Posterior vena cava (tissue), 2 donors: Measurements from ENCODE around the gene LATS2. TPM values are rescaled to one million over a fixed set of nuclear protein-coding genes. Genes with fewer than 3 reads are reported as not detected.
"Not testable (repeated sequence)": the region's sequence is repeated elsewhere in the genome, so short reads cannot be mapped to it uniquely, and the experiment has no call there.

Experiments
- DNase-seq: peaks from one replicate; pipeline ENCODE4 v3.0.0-alpha.2; 2020; ENCODE audit warnings: low spot score
- intact Hi-C, 2 donors: fragments of 100-400 bp; cut with DNase I; formaldehyde crosslinking; loops; one replicate each; pipeline versions ENCODE4 v1.14.1 to v1.14.2; 2022 to 2023
- total RNA-seq, 2 donors: library from RNA; stranded (reverse); fragmentation: NEBNext Ultra II Directional; extraction: Animal tissue kit (Norgen Biotek cat#: 25700); gene quantifications; one replicate each; pipeline ENCODE4 v1.2.1, GENCODE V29; 2021
- donor health status: DM: yes; HTN: yes; CAD: no.
- donor health status: DM: yes; HTN: yes; CAD: no.

LATS2 gene
- total RNA-seq, 2 donors from 2014 or later, result 37.2 to 41.8 TPM

GRCh38 chr13:21051675-21052074, 9.7 kb downstream of the LATS2 start:
- no peak for DNase-seq
- intact Hi-C loops, result loop anchor here in 1 of 2 donors (5.0 kb wide), 1 partner anchor 574 kb away; no protein-coding TSS in a partner anchor

DNA sequence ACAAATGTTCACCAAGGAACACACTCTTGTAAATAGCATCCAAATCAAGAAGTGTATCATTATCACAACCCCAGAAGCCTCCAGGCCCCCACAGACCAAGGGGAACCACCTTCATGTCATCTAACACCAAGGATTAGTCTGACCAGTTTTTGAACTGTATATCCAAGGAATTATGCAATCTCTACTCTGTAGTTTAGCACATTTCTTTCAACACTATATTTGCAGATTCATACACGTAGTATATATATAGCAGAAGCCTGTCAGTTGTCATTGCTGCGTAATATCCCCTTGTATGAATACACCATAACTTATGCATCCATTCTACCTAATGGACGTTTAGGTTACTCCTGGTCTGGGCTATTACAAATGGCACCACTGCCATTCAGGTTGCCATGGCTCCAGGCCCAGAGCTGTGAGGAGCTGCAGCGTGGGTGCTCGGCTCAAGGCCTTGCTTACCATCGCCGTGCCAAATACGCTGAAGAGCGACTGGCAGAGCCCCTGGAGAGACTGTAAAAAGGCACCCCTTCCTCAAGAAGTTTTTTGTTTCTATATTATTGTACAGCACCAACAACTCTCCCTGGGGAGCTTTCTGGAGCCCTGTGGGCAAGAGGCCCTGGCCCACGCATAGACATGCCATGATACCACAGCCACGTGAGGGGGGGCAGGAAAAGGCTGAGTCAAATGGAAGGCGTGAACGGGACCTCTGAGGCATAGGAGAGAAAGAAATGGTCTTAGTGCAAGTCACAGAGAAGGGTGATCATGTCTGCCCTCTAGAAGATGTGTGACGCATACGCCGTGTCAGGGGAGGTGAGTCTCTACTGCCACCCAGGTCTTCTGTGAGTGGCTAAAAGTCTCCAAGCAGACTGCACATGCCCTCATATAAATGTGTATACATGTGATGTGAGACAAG, 10.8 kb downstream of the LATS2 start:
- intact Hi-C loops, result loop anchor here in 1 of 2 donors (5.0 kb wide), 1 partner anchor 573 kb away; no protein-coding TSS in a partner anchor
- no peak for DNase-seq

- DNase-seq, result not testable (repeated sequence)
- intact Hi-C loops, result loop anchor here (5.0 to 10.0 kb wide), 2 partner anchors 85 to 572 kb away; no protein-coding TSS in a partner anchor
These were observed 11.7 kb downstream of the LATS2 start for GRCh38 chr13:21049731-21050130.

DNA sequence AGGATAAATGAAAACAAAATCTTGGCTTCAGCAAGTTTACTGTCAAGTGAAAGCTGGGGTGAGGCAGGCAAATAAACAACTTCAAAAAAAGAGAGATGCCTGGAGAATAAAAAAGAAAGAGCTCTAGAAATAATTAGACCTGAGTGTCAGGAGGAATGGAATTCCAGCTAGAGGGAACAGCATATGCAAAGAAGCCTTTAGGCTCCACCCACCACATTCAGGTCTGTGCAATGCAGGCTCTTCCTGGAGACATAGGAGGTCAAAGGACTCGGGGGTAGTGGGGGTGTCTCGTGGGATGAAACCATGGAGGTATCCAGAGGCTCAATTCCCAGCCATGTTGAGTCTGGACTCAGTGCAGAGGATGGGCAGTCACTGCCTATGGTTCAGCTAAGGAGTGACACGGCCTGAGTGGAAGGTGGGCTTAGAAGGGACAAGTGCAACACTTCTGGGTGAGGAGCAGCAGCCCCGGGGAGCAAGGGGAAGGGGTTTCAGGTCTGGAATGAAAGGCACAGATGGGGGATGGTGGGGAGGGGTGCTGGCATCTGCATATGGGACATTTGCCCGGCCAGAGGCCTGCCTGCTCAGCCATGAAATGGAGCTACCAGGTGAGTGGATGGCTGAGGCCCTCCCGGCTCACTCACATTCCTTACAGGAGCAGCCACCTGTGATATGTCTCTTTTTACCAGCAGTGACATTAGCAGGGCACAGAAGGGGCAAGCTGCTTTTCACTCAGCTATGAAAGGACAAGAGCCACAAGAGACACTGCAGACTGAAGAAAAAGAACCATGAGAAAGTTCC, 12.3 kb downstream of the LATS2 start:
- intact Hi-C loops, result loop anchor here in 1 of 2 donors (10.0 kb wide), 1 partner anchor 84 kb away; no protein-coding TSS in a partner anchor
- no peak for DNase-seq

- intact Hi-C loops, result loop anchor here in 1 of 2 donors (10.0 kb wide), 1 partner anchor 83 kb away; no protein-coding TSS in a partner anchor
These were observed 13.6 kb downstream of the LATS2 start for GRCh38 chr13:21047591-21048282.

GRCh38 chr13:21047087-21047486, 14.3 kb downstream of the LATS2 start:
- intact Hi-C loops, result loop anchor here in 1 of 2 donors (10.0 kb wide), 1 partner anchor 82 kb away; no protein-coding TSS in a partner anchor
- no peak for DNase-seq

More at GRCh38 chr13:21047591-21048282, 13.6 kb downstream of the LATS2 start:
- DNase-seq, result no peak

GRCh38 chr13:21046203-21046602, 15.2 kb downstream of the LATS2 start:
- DNase-seq, result no peak
- intact Hi-C loops, result loop anchor here in 1 of 2 donors (10.0 kb wide), 1 partner anchor 81 kb away; no protein-coding TSS in a partner anchor

DNA sequence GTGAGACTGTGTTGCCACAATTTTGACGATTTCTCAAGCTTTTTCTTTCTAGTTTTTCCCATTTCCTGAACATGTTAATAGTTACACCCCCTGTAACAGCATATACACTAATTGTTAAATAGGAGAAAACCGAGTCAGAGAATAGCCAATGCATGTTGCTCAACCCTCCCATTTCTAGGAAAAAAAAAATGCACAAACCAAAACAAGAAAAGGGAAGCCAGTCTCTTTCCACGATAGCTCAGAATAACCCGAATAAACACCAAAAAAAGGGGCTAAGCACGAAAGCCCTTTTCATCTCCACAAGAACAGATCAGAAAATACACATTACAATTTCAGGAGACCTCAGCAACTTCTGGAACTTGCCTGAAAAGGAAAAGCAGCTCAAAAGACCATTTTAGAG, 16.3 kb downstream of the LATS2 start:
- no peak for DNase-seq
- intact Hi-C loops, result loop anchor here in 1 of 2 donors (10.0 kb wide), 1 partner anchor 80 kb away; no protein-coding TSS in a partner anchor

GRCh38 chr13:21043898-21044297, 17.5 kb downstream of the LATS2 start:
- DNase-seq, result no peak
- intact Hi-C loops, result loop anchor here in 1 of 2 donors (10.0 kb wide), 1 partner anchor 79 kb away; no protein-coding TSS in a partner anchor

DNA sequence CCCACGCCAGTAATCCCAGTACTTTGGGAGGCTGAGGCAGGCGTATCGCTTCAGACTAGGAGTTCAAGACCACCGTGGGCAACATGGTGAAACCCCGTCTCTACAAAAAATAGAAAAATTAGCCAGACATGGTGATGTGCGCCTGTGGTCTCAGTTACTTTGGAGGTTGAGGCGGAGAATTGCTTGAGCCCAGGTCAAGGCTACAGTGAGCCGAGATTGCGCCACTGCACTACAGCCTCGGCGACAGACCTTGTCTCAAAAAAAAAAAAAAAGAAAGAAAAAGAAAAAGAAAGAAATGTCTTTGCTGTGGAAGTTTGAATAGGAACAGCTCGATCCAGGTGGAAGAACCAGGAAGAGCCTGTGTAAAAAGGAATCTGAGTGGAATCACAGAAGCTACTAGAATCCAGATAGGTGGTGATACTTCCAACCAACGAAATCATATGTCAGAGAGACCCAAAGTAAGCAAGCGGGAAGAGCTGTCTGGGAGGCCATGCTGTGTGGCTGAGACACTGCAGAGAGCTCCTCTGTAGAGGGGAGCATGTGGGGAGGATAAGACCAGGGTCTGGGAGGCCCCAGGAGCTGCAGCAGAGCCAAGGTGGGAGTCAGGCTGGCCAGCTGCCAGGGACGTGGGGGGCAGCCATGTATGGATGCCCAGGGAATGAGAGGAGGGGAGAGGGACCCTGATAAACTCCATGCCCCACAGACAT, 21.1 kb downstream of the LATS2 start:
- intact Hi-C loops, result loop anchor here in 1 of 2 donors (10.0 kb wide), 1 partner anchor 75 kb away; no protein-coding TSS in a partner anchor
- no peak for DNase-seq

DNA sequence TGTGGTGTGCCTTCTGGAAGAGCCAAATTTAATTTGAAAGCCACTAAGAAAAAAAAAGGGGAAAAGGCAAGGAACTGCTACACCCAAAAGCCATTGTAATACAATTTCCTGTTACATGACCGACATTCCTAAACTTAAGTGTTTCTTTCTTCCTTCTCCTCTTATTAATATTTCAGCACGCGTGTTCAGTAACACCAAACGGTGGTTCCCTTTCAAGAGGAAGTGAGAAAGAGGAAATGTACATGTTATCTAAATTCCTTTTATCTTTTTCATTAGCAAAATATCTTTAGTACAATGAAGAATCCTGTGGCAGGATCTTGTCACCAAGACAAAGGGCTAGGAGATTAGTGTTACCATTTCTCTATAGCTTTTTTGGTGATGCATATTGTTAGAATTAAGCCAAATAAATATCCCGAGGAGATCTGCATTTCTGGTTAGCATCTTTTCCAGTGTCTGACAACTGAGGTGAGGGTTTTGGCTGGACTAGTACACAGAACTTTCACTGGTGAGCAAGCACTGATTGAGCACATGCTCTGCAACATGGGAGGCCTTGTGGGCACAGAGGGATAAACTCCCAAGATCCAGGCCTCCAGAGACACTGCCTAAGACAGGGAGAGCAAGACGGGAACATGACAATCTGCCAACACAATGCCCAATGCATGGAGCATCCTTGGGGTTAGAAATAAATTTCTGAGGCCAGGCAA, 22.1 kb downstream of the LATS2 start:
- no peak for DNase-seq
- intact Hi-C loops, result no loop called here

- no peak for DNase-seq
- intact Hi-C loops, result no loop called here
These were observed 23.7 kb downstream of the LATS2 start for GRCh38 chr13:21037656-21038055.

- DNase-seq, result no peak
- intact Hi-C loops, result no loop called here
These were observed 25.9 kb downstream of the LATS2 start for GRCh38 chr13:21035498-21035897.

DNA sequence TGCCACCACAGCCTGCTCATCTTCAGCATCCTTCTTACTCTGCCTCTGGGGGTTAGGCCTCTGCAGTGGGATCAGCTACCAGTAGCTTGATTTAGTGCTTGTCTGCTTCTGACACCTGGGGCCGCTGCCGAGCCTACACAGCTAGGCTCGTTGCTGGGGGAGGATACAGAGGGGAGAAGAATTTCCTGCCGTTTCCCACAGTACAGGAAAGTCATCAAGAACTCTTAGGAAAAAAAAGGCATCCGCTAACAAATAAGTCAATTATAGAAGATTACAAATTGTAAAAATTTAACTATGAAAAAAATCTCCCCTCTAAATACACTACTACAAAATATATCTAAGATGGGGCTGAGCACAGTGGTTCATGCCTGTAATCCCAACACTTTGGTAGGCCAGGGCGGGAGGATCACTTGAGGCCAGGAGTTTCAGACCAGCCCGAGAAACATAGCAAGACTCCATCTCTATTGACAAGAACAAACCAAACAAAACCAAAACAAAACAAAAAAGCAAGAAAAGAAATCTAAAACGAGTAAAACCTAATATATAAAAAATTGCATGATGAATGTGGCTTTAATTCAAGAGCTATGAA, 26.7 kb downstream of the LATS2 start:
- intact Hi-C loops, result no loop called here
- no peak for DNase-seq

GRCh38 chr13:21033856-21034602, 27.4 kb downstream of the LATS2 start:
- no peak for DNase-seq
- intact Hi-C loops, result no loop called here

DNA sequence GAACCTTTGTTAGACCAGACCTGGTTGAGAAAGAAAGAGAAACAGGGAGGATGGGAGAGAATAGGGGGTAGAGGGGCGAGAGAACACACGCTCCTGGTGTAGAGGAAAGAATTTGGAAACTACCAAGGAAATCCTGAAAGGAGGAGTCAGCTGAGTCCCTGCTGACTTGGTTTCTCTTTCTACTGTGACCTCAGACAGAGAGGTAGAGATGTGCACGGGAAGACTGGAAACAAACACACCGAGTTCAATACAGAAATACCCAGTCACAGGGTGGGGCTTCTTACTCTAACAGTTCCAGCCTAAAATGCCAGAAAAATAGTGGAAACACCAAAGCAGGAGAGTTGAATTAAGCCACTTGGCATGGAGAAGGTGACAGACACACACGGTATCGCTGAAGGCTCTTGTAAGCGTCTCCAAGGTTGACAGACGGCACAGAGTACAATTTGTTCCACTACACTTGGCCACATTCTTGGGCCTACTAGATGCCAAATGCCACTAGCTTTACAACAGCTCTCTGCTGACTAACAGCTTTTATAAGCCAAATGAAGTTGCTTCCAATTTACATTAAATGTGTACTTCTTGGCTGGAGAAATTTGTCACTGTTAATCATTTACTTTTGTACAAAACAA, 28.1 kb downstream of the LATS2 start:
- DNase-seq, result no peak
- intact Hi-C loops, result no loop called here
